ENCODE measurements around the gene DKC1. TPM values are rescaled to one million over a fixed set of nuclear protein-coding genes. Genes with fewer than 3 reads are reported as not detected.

DKC1 gene
- polyA plus RNA-seq, 1 experiment, result 31.5 TPM

DNA sequence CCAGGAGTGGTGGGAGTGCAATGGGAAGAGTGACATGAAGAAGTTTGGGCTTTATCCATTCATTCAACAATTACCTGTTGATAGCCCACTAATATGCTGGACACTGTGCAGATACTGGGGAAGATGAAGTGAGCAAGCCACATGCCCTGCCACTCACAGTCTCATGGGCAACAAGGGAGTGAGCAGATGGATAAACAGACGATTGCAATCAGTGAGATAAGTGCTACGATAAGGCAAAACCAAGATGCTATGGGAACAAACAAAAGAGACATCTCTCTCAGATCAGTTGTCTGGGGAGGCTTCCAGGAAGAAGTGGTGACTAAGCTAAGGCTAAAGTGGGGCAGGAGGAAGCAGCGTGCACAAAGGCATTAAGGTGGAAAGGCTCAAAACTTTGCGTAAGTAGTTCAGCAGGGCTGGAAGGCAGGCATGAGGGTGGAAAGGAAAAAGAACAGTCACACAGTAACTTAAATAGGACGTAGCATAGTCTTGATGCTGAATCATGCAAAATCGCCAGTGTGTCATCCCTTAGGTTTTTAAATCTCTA, 43.5 kb upstream of the DKC1 start:
- CTCF ChIA-PET, result interaction anchor here (1.2 kb wide), 1 partner anchor 32 kb away, joined by 3 read pairs; the partner anchor contains the start of gene GAB3
- TF ChIP-seq, protein P1, sequence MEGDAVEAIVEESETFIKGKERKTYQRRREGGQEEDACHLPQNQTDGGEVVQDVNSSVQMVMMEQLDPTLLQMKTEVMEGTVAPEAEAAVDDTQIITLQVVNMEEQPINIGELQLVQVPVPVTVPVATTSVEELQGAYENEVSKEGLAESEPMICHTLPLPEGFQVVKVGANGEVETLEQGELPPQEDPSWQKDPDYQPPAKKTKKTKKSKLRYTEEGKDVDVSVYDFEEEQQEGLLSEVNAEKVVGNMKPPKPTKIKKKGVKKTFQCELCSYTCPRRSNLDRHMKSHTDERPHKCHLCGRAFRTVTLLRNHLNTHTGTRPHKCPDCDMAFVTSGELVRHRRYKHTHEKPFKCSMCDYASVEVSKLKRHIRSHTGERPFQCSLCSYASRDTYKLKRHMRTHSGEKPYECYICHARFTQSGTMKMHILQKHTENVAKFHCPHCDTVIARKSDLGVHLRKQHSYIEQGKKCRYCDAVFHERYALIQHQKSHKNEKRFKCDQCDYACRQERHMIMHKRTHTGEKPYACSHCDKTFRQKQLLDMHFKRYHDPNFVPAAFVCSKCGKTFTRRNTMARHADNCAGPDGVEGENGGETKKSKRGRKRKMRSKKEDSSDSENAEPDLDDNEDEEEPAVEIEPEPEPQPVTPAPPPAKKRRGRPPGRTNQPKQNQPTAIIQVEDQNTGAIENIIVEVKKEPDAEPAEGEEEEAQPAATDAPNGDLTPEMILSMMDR (IDR thresholded peaks at IDR 0.05; ENCODE audit: insufficient read depth, low read depth, low read length), result no peak
- no peaks in the 10 kb centered on the region for H3K36me3 ChIP-seq (ENCODE audit: control insufficient read depth, insufficient read depth, low read length)
- H3K27me3 ChIP-seq (ENCODE audit: control insufficient read depth, insufficient read depth, low read length), result no peaks in the 10 kb centered on the region
- H3K4me3 ChIP-seq (ENCODE audit: low read depth, low read length), result no peak overlapping the region
- no peak for DNase-seq (ENCODE audit: low read depth)
- POLR2A ChIA-PET, result no interaction called here

DNA sequence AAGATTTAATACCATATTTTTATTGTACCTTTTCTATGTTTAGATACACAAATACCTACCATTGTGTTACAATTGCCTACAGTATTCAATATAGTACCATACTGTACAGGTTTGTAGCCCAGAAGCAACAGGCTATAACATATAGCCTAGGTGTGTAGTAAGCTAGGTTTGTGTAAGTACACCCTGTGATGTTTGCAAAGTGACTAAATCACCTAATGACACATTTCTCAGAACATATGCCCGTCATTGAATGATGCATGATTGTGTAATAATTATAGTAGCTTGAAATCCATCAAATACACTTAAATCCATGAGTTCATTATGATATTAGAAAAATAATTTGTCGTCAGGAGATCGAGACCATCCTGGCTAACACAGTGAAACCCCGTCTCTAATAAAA, 42.6 kb upstream of the DKC1 start:
- DNase-seq (ENCODE audit: low read depth), result no peak
- TF ChIP-seq, protein P1 (IDR thresholded peaks at IDR 0.05; ENCODE audit: insufficient read depth, low read depth, low read length), result no peak
- POLR2A ChIA-PET, result no interaction called here
- H3K27me3 ChIP-seq (ENCODE audit: control insufficient read depth, insufficient read depth, low read length), result no peaks in the 10 kb centered on the region
- CTCF ChIA-PET, result interaction anchor here (1.2 kb wide), 1 partner anchor 31 kb away, joined by 3 read pairs; the partner anchor contains the start of gene GAB3
- no peaks in the 10 kb centered on the region for H3K36me3 ChIP-seq (ENCODE audit: control insufficient read depth, insufficient read depth, low read length)
- no peak overlapping the region for H3K4me3 ChIP-seq (ENCODE audit: low read depth, low read length)

DNA sequence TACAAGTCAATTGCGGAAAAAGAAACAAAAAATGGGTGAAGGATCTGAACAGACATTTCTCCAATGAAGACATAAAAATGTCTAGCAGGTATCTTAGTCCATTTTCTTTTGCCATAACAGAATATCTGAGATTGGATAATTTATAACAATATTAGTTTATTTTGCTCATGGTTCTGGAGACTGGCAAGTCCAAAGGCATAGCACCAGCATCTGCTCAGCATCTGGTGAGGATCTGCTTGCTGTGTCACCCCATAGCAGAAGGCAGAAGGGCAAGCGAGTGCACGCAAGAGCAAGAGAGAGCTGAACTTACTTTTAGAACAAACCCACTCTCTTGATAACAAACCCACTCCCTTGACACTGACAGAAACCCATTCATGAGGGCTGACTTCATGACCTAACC, 41.5 kb upstream of the DKC1 start:
- CTCF ChIA-PET, result no interaction called here
- Histone ChIP-seq H3K36me3 (ENCODE audit: control insufficient read depth, insufficient read depth, low read length) (no peaks in the 10 kb centered on the region), H3K27me3 (ENCODE audit: control insufficient read depth, insufficient read depth, low read length) (no peaks in the 10 kb centered on the region), H3K4me3 (ENCODE audit: low read depth, low read length) (no peak overlapping the region)
- DNase-seq (ENCODE audit: low read depth), result no peak
- POLR2A ChIA-PET, result no interaction called here
- TF ChIP-seq, protein P1 (IDR thresholded peaks at IDR 0.05; ENCODE audit: insufficient read depth, low read depth, low read length), result no peak

DNA sequence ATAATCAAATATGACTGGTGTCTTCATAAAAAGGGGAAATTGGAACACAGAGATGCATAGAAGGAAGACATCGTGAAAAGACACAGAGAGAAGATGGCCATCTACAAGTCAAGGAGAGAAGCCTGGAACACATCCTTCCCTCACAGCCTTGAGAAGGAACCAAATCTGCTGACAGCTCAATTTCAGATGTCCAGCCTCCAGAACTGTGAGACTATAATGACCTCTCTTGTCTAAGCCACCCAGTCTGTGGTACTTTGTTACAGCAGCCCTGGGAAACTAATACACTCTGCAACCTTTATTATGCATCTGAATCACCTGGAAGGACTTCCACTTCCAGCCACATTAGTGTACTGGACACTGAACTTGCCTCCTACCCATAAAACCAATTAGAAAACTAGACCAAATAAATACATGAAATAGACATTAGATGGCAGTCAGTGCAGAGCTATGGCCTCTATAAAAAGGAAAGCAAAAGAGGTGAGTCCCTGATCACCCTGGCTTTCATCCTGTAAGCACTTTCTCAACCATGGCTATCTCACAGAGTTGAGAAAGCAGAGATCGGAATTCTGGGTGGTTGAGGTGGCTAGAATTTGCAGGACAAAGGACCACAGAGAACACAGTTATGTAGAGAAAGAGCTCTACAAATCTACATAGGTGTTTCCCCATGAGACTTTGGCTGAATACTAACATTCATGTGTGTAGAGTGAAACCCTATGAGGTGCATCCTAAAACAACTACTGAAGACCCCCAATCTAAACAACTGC, 37.5 kb upstream of the DKC1 start:
- no peaks in the 10 kb centered on the region for H3K27me3 ChIP-seq (ENCODE audit: control insufficient read depth, insufficient read depth, low read length)
- H3K36me3 ChIP-seq (ENCODE audit: control insufficient read depth, insufficient read depth, low read length), result no peaks in the 10 kb centered on the region
- no peak for DNase-seq (ENCODE audit: low read depth)
- CTCF ChIA-PET, result interaction anchor here (2.1 kb wide), 1 partner anchor 23 kb away, joined by 9 read pairs; no protein-coding TSS in a partner anchor
- H3K4me3 ChIP-seq (ENCODE audit: low read depth, low read length), result no peak overlapping the region
- TF ChIP-seq, protein P1 (IDR thresholded peaks at IDR 0.05; ENCODE audit: insufficient read depth, low read depth, low read length), result no peak
- POLR2A ChIA-PET, result no interaction called here

DNA sequence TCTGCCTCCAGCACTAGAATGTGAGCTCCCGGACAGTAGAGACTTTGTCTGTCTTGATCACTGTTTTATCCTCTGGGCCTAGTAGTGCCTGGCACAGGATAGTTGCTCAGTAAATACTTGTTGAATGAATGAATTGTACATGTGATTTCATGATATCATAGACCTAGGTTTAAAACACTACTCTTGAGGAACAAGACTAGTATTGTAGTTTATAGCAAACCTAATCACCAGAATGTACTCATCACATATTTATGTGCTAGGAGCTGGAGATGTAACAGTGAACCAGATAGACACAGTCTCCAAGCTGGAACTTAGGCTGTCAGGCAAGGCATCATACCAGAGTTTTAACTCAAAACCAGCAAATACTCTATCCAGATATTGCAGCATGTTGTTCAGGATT, 35.2 kb upstream of the DKC1 start:
- H3K27me3 ChIP-seq (ENCODE audit: control insufficient read depth, insufficient read depth, low read length), result no peaks in the 10 kb centered on the region
- no peak overlapping the region for H3K4me3 ChIP-seq (ENCODE audit: low read depth, low read length)
- no peaks in the 10 kb centered on the region for H3K36me3 ChIP-seq (ENCODE audit: control insufficient read depth, insufficient read depth, low read length)
- DNase-seq (ENCODE audit: low read depth), result no peak
- CTCF ChIA-PET, result interaction anchor here (1.1 to 1.9 kb wide), 2 partner anchors 21 to 23 kb away, joined by 4 to 8 read pairs; no protein-coding TSS in a partner anchor
- POLR2A ChIA-PET, result interaction anchor here (0.6 kb wide), 1 partner anchor 31 kb away, joined by 3 read pairs; no protein-coding TSS in a partner anchor
- TF ChIP-seq, protein P1 (IDR thresholded peaks at IDR 0.05; ENCODE audit: insufficient read depth, low read depth, low read length), result no peak
